GM12874 (cell line): ENCODE results near the gene WRAP73.

Experiments
- CTCF ChIP-seq: IDR thresholded peaks from 2 replicates; pipeline ENCODE4 v1.5.1; 2011; ENCODE audit warnings: low read depth, mild to moderate bottlenecking, control low read depth, low read length, moderate library complexity; ENCODE audit not compliant: insufficient read depth

WRAP73 gene

GRCh38 chr1:3670823-3671265 lies 20.9 kb upstream of the WRAP73 start:
- TF ChIP-seq CTCF: no peak

- no peak for TF ChIP-seq CTCF
Measured at GRCh38 chr1:3669971-3670431, 20.1 kb upstream of the WRAP73 start.

- TF ChIP-seq CTCF: no peak
Measured at GRCh38 chr1:3669421-3669821, 19.5 kb upstream of the WRAP73 start.

- no peak for TF ChIP-seq CTCF
Measured at GRCh38 chr1:3668585-3669300, 18.8 kb upstream of the WRAP73 start.

GRCh38 chr1:3668148-3668547 lies 18.2 kb upstream of the WRAP73 start:
- no peak for TF ChIP-seq CTCF

GRCh38 chr1:3664700-3665375 lies 14.9 kb upstream of the WRAP73 start:
- TF ChIP-seq CTCF: no peak

- TF ChIP-seq CTCF: peak; percentile 10; the same call in 1 of the 2 replicates
Measured at GRCh38 chr1:3663999-3664699, 14.2 kb upstream of the WRAP73 start.
